Endothelial cell of umbilical vein (primary cell): ENCODE measurements around the gene ARL13A.

Source experiments
- CTCF ChIP-seq, 2 donors: IDR thresholded peaks; 1 replicate in 1 of 2; 2 replicates in 1 of 2; pipeline ENCODE4 v1.5.1; 2011; ENCODE audit warnings: low read length in 2 of 2, mild to moderate bottlenecking in 2 of 2, moderate library complexity in 2 of 2, control low read depth in 1 of 2, inconsistent platforms in 1 of 2, low read depth in 1 of 2; ENCODE audit not compliant: insufficient read depth in 1 of 2; ENCODE audit errors: extremely low read depth in 1 of 2
- EZH2 ChIP-seq: IDR thresholded peaks from 2 replicates; pipeline ENCODE4 v1.6.1; 2012; ENCODE audit warnings: borderline replicate concordance, low read depth, mild to moderate bottlenecking, moderate library complexity, low read length, inconsistent platforms; ENCODE audit not compliant: severe bottlenecking
- FOS ChIP-seq: IDR thresholded peaks from 2 replicates; pipeline ENCODE4 v1.6.1; 2011; ENCODE audit warnings: mild to moderate bottlenecking, low read length, moderate library complexity, borderline replicate concordance; ENCODE audit not compliant: insufficient read depth
- JUN ChIP-seq: IDR thresholded peaks from 2 replicates; pipeline ENCODE4 v1.6.1; 2011; ENCODE audit warnings: borderline replicate concordance, low read depth; ENCODE audit not compliant: insufficient read length, insufficient read depth
- MAX ChIP-seq: IDR thresholded peaks from 2 replicates; pipeline ENCODE4 v1.6.1; 2011; ENCODE audit not compliant: insufficient read depth, insufficient read length
- MYC ChIP-seq: IDR thresholded peaks from one replicate; pipeline ENCODE4 v1.6.1; 2011; ENCODE audit warnings: mild to moderate bottlenecking, low read depth, low read length
- POLR2A ChIP-seq: IDR thresholded peaks from 2 replicates; pipeline ENCODE4 v1.6.1; 2012; ENCODE audit warnings: low read depth, mild to moderate bottlenecking, control low read depth, low read length
- POLR2AphosphoS5 ChIP-seq: IDR thresholded peaks from 2 replicates; pipeline ENCODE4 v1.6.1; 2012; ENCODE audit warnings: low read depth, mild to moderate bottlenecking, control low read depth, low read length, moderate library complexity; ENCODE audit not compliant: insufficient read depth

GRCh38 chrX:100984818-100985217, 15.3 kb downstream of the ARL13A start:
- TF ChIP-seq CTCF (IDR thresholded peaks at IDR 0.05; ENCODE audit: extremely low read depth in 1 of 2, insufficient read depth in 1 of 2, low read depth in 1 of 2, low read length in 2 of 2): no peak
- no peak for TF ChIP-seq MAX
- no peak for TF ChIP-seq FOS
- TF ChIP-seq POLR2AphosphoS5: no peak
- no peak for TF ChIP-seq EZH2
- no peak for TF ChIP-seq POLR2A
- no peak for TF ChIP-seq MYC
- no peak for TF ChIP-seq JUN
